ENCODE results near the gene TMEM229B.

DNA sequence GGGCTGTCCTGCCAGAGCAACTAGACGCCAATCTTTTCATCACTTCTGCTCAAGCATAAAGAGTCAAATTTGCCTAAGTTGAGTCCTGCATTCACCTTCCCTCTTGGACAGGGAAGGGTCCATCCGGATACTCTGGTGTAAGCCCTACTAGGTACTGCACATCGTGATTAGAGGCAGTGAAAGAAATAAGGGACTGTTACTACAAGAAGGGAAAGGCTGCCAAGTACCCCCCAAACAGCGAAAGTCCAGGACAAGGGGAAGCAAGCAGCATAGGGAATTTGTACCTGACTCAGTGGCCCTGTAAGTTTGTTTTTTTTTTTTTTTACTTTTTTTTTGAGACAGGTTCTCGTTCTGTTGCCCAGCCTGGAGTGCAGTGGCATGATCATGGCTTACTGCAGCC is 30.9 kb upstream of the TMEM229B start:
- TF ChIP-seq, protein P1, sequence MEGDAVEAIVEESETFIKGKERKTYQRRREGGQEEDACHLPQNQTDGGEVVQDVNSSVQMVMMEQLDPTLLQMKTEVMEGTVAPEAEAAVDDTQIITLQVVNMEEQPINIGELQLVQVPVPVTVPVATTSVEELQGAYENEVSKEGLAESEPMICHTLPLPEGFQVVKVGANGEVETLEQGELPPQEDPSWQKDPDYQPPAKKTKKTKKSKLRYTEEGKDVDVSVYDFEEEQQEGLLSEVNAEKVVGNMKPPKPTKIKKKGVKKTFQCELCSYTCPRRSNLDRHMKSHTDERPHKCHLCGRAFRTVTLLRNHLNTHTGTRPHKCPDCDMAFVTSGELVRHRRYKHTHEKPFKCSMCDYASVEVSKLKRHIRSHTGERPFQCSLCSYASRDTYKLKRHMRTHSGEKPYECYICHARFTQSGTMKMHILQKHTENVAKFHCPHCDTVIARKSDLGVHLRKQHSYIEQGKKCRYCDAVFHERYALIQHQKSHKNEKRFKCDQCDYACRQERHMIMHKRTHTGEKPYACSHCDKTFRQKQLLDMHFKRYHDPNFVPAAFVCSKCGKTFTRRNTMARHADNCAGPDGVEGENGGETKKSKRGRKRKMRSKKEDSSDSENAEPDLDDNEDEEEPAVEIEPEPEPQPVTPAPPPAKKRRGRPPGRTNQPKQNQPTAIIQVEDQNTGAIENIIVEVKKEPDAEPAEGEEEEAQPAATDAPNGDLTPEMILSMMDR (IDR thresholded peaks at IDR 0.05; ENCODE audit: low read depth, low read length, missing input control), result no peak
- TF ChIP-seq GABPA (IDR thresholded peaks at IDR 0.05 in 1 of 2, conservative IDR thresholded peaks at IDR 0.05 in 1 of 2) (no peak), RXRA (IDR thresholded peaks at IDR 0.05) (no peak), JUND (IDR thresholded peaks at IDR 0.05) (no peak), FOXA2 (IDR thresholded peaks at IDR 0.05) (no peak), RAD21 (IDR thresholded peaks at IDR 0.05) (no peak)
- TF ChIP-seq, protein P2, sequence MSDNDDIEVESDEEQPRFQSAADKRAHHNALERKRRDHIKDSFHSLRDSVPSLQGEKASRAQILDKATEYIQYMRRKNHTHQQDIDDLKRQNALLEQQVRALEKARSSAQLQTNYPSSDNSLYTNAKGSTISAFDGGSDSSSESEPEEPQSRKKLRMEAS (IDR thresholded peaks at IDR 0.05), result no peak
- TF ChIP-seq, protein P3, sequence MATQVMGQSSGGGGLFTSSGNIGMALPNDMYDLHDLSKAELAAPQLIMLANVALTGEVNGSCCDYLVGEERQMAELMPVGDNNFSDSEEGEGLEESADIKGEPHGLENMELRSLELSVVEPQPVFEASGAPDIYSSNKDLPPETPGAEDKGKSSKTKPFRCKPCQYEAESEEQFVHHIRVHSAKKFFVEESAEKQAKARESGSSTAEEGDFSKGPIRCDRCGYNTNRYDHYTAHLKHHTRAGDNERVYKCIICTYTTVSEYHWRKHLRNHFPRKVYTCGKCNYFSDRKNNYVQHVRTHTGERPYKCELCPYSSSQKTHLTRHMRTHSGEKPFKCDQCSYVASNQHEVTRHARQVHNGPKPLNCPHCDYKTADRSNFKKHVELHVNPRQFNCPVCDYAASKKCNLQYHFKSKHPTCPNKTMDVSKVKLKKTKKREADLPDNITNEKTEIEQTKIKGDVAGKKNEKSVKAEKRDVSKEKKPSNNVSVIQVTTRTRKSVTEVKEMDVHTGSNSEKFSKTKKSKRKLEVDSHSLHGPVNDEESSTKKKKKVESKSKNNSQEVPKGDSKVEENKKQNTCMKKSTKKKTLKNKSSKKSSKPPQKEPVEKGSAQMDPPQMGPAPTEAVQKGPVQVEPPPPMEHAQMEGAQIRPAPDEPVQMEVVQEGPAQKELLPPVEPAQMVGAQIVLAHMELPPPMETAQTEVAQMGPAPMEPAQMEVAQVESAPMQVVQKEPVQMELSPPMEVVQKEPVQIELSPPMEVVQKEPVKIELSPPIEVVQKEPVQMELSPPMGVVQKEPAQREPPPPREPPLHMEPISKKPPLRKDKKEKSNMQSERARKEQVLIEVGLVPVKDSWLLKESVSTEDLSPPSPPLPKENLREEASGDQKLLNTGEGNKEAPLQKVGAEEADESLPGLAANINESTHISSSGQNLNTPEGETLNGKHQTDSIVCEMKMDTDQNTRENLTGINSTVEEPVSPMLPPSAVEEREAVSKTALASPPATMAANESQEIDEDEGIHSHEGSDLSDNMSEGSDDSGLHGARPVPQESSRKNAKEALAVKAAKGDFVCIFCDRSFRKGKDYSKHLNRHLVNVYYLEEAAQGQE (IDR thresholded peaks at IDR 0.05), result no peak
- TF ChIP-seq, protein P4, sequence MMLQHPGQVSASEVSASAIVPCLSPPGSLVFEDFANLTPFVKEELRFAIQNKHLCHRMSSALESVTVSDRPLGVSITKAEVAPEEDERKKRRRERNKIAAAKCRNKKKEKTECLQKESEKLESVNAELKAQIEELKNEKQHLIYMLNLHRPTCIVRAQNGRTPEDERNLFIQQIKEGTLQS (IDR thresholded peaks at IDR 0.05), result no peak

Data from liver (tissue), 3 donors.